H1 (cell line): ENCODE data around the gene EMC6.

ENCODE experiments used
- BCL11A ChIP-seq, 2 experiments: IDR thresholded peaks; one replicate each; pipeline ENCODE4 v1.6.1; 2011; ENCODE audit warnings: low read depth in 2 of 2, low read length in 2 of 2, mild to moderate bottlenecking in 2 of 2
- KDM1A ChIP-seq: fragments of 200-600, 300-600 bp; sonication (generic); IDR thresholded peaks from 2 replicates; pipeline ENCODE4 v1.7.1; 2016; ENCODE audit warnings: mild to moderate bottlenecking, low read length, borderline replicate concordance
- MAX ChIP-seq: IDR thresholded peaks from 2 replicates; pipeline ENCODE4 v1.6.1; 2012; ENCODE audit warnings: inconsistent platforms
- TAF1 ChIP-seq: IDR thresholded peaks from 2 replicates; pipeline ENCODE4 v1.6.1; 2011; ENCODE audit warnings: mild to moderate bottlenecking, low read depth, low read length

GRCh38 chr17:3657874-3658783, 10.5 kb upstream of the EMC6 start:
- no peak for TF ChIP-seq TAF1
- no peak for TF ChIP-seq KDM1A
- TF ChIP-seq MAX, result no peak
- no peak for TF ChIP-seq BCL11A (IDR thresholded peaks at IDR 0.05; ENCODE audit: low read depth in 2 of 2, low read length in 2 of 2)
